SH-SY5Y (cell line): Measurements from ENCODE around the gene LDB2.

Experiments
- GATA2 ChIP-seq: IDR thresholded peaks from 2 replicates; pipeline ENCODE4 v1.6.1; 2011; ENCODE audit warnings: mild to moderate bottlenecking, low read depth, low read length
- GATA3 ChIP-seq: IDR thresholded peaks from 2 replicates; pipeline ENCODE4 v1.6.1; 2011; ENCODE audit warnings: low read depth, mild to moderate bottlenecking, low read length, moderate library complexity

DNA sequence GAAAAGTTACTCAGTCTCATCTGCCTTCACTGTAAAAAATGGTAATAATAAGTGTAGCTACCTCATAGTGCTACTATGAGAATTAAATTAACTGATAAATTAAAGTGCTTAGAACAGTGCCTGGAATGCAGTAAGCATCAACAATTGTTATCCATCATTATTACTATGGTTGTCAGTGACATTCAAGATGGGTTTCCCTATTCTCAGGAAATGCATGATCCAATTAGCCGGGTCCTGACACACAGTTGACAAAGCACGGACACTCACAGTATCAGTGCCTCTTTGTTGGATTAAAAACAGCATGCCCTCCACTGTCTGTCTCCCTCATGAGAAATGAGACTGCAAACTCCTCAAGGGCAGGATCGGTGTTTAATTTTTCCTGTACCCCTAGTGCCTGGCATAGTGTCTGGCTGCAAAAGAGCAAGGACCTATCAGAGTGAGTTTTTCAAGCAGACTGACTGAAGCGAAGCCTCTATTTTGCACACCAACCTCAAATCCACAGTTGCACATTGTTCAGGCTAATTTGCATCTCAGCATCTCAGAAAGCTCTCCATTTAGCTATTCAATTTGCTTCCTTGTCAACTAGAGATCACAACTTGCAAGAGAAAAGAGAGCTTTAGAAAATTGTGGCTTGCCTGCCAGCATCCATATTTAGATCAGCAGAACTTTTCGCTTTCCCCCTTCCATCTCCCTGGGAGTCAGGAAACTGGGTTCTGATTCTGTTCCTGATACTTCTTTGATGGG is 122.9 kb downstream of the LDB2 start:
- TF ChIP-seq GATA2 (no peak), GATA3 (no peak)
